Measurements from ENCODE around the gene SLITRK3.
"Not testable (repeated sequence)": the region's sequence is repeated elsewhere in the genome, so short reads cannot be mapped to it uniquely, and the experiment has no call there.

Gene SLITRK3

GRCh38 chr3:165156757-165157420 lies 39.3 kb downstream of the SLITRK3 start:
- Histone ChIP-seq H3K36me3 (ENCODE audit: control insufficient read depth in 2 of 2, insufficient read depth in 2 of 2, low read length in 2 of 2) (no peaks in the 10 kb centered on the region), H3K27ac (ENCODE audit: low read length) (no peak overlapping the region), H3K27me3 (ENCODE audit: control insufficient read depth in 1 of 2, insufficient read depth in 2 of 2, low read length in 2 of 2) (no peaks in the 10 kb centered on the region), H3K4me1 (ENCODE audit: control insufficient read depth, insufficient read depth, low read length) (no peaks in the 10 kb centered on the region), H3K9me3 (ENCODE audit: control insufficient read depth in 2 of 2, low read length in 2 of 2) (no peaks in the 10 kb centered on the region), H3K4me3 (ENCODE audit: low read length in 2 of 2) (no peak overlapping the region), H3K9ac (ENCODE audit: low read length in 2 of 2) (no peak overlapping the region)

GRCh38 chr3:165148876-165149441 lies 47.2 kb downstream of the SLITRK3 start:
- Histone ChIP-seq H3K27me3 (ENCODE audit: control insufficient read depth in 1 of 2, insufficient read depth in 2 of 2, low read length in 2 of 2) (no peaks in the 10 kb centered on the region), H3K36me3 (ENCODE audit: control insufficient read depth in 2 of 2, insufficient read depth in 2 of 2, low read length in 2 of 2) (no peaks in the 10 kb centered on the region), H3K9ac (ENCODE audit: low read length in 2 of 2) (no peak overlapping the region), H3K4me3 (ENCODE audit: low read length in 2 of 2) (no peak overlapping the region), H3K27ac (ENCODE audit: low read length) (no peak overlapping the region), H3K9me3 (ENCODE audit: control insufficient read depth in 2 of 2, low read length in 2 of 2) (no peaks in the 10 kb centered on the region), H3K4me1 (ENCODE audit: control insufficient read depth, insufficient read depth, low read length) (no peaks in the 10 kb centered on the region)

- H3K36me3 ChIP-seq (ENCODE audit: control insufficient read depth in 2 of 2, insufficient read depth in 2 of 2, low read length in 2 of 2) = no peaks in the 10 kb centered on the region
- no peak overlapping the region for H3K4me3 ChIP-seq (ENCODE audit: low read length in 2 of 2)
- no peaks in the 10 kb centered on the region for H3K9me3 ChIP-seq (ENCODE audit: control insufficient read depth in 2 of 2, low read length in 2 of 2)
- no peaks in the 10 kb centered on the region for H3K4me1 ChIP-seq (ENCODE audit: control insufficient read depth, insufficient read depth, low read length)
- H3K9ac ChIP-seq (ENCODE audit: low read length in 2 of 2) = no peak overlapping the region
- H3K27me3 ChIP-seq (ENCODE audit: control insufficient read depth in 1 of 2, insufficient read depth in 2 of 2, low read length in 2 of 2) = no peaks in the 10 kb centered on the region
- no peak overlapping the region for H3K27ac ChIP-seq (ENCODE audit: low read length)
Observed at GRCh38 chr3:165144271-165144670, 51.9 kb downstream of the SLITRK3 start.

GRCh38 chr3:165139918-165140317 lies 56.3 kb downstream of the SLITRK3 start:
- not testable (repeated sequence) for H3K9ac ChIP-seq (ENCODE audit: low read length in 2 of 2); H3K36me3 ChIP-seq (ENCODE audit: control insufficient read depth in 2 of 2, insufficient read depth in 2 of 2, low read length in 2 of 2); H3K4me1 ChIP-seq (ENCODE audit: control insufficient read depth, insufficient read depth, low read length); H3K27me3 ChIP-seq (ENCODE audit: control insufficient read depth in 1 of 2, insufficient read depth in 2 of 2, low read length in 2 of 2); H3K9me3 ChIP-seq (ENCODE audit: control insufficient read depth in 2 of 2, low read length in 2 of 2); H3K27ac ChIP-seq (ENCODE audit: low read length); H3K4me3 ChIP-seq (ENCODE audit: low read length in 2 of 2)
